HFFc6 (cell line): ENCODE data around the gene DMBX1. TPM values are rescaled to one million over a fixed set of nuclear protein-coding genes. Genes with fewer than 3 reads are reported as not detected.

Experiments
- DNase-seq: peaks from one replicate; pipeline ENCODE4 v3.0.0-alpha.2; 2018
- H3K27ac Mint-ChIP-seq: 2 replicates; pipeline ENCODE4 v1.8.0; 2020; ENCODE audit warnings: mild to moderate bottlenecking, mixed read lengths
- H3K27me3 Mint-ChIP-seq: 2 replicates; pipeline ENCODE4 v1.8.0; 2021; ENCODE audit warnings: mild to moderate bottlenecking, moderate library complexity, mixed read lengths; ENCODE audit not compliant: insufficient read depth
- H3K36me3 Mint-ChIP-seq: 2 replicates; pipeline ENCODE4 v1.8.0; 2021; ENCODE audit warnings: low read depth, mixed read lengths
- H3K4me1 Mint-ChIP-seq: 2 replicates; pipeline ENCODE4 v1.8.0; 2020; ENCODE audit warnings: low read depth, mixed read lengths
- H3K4me3 Mint-ChIP-seq: 2 replicates; pipeline ENCODE4 v1.8.0; 2020; ENCODE audit warnings: mild to moderate bottlenecking, moderate library complexity, mixed read lengths
- H3K9me3 Mint-ChIP-seq: 2 replicates; pipeline ENCODE4 v1.8.0; 2020; ENCODE audit warnings: mild to moderate bottlenecking, mixed read lengths
- total RNA-seq, 6 experiments: library from RNA; stranded (reverse); fragmentation: NEBNext Ultra II Directional; extraction: Animal tissue kit (Norgen Biotek cat#: 25700); gene quantifications; 2 replicates in 1 of 6; 3 replicates in 5 of 6; pipeline ENCODE4 v1.2.3, GENCODE V29; 2021
- TF ChIP-seq, protein P1 (sequence below): fragments of 200-600 bp; sonication (generic); IDR thresholded peaks from 2 replicates; pipeline ENCODE4 v1.5.0; 2021; ENCODE audit warnings: antibody characterized with exemption, mild to moderate bottlenecking

Gene DMBX1
- total RNA-seq, 6 experiments from 2014 or later: not detected

DNA sequence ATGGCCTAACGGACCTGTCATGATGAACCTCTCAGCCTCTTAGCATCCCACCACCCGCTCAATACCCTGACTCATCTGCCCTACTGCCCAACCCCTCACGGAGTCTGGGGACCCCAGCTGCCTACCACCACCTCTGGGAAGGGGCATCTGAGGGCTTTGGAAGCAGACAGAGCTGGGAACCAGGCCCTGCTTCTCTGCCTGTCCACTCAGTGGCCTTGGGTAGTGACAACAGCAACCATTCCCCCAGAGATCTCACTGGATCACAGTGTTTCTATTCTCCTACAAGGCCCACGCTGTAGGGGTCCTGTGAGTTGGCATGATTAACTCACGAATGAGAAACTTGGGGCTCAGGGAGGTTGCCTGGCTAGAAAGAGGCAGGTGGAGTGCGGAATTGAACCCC lies 32.5 kb upstream of the DMBX1 start:
- TF ChIP-seq, protein P1, sequence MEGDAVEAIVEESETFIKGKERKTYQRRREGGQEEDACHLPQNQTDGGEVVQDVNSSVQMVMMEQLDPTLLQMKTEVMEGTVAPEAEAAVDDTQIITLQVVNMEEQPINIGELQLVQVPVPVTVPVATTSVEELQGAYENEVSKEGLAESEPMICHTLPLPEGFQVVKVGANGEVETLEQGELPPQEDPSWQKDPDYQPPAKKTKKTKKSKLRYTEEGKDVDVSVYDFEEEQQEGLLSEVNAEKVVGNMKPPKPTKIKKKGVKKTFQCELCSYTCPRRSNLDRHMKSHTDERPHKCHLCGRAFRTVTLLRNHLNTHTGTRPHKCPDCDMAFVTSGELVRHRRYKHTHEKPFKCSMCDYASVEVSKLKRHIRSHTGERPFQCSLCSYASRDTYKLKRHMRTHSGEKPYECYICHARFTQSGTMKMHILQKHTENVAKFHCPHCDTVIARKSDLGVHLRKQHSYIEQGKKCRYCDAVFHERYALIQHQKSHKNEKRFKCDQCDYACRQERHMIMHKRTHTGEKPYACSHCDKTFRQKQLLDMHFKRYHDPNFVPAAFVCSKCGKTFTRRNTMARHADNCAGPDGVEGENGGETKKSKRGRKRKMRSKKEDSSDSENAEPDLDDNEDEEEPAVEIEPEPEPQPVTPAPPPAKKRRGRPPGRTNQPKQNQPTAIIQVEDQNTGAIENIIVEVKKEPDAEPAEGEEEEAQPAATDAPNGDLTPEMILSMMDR: no peak
- Mint-ChIP-seq H3K4me3 (no peak overlapping the region), H3K27ac (no peak overlapping the region), H3K36me3 (no peaks in the 10 kb centered on the region), H3K27me3 (peaks cover 65% of the 10 kb centered on the region), H3K9me3 (no peaks in the 10 kb centered on the region), H3K4me1 (peaks cover 5% of the 10 kb centered on the region)
- DNase-seq: no peak

DNA sequence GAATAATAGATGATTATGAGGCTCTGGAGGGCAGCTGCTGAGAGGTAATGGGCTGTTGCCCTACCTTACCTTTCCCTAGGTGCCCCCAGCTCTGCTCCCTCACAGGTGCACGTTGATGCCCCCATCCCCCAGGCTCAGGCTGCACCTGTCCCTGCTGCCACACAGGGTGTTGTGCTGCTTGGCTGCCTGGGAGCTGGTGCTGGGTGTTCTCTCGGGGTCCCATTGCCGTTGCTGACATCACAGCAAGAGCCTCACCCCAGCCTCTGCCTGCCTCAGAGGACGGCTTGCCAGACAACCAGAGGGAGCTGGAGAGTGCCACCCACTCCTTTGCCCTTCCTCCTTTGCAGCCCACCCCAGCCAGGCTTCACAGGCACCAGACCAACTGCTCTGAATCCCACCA lies 31.4 kb upstream of the DMBX1 start:
- TF ChIP-seq, protein P1: no peak
- H3K9me3 Mint-ChIP-seq: no peaks in the 10 kb centered on the region
- no peaks in the 10 kb centered on the region for H3K36me3 Mint-ChIP-seq
- no peak overlapping the region for H3K4me3 Mint-ChIP-seq
- DNase-seq: no peak
- H3K27me3 Mint-ChIP-seq: peaks cover 61% of the 10 kb centered on the region
- peaks cover 9% of the 10 kb centered on the region for H3K4me1 Mint-ChIP-seq
- H3K27ac Mint-ChIP-seq: no peak overlapping the region

DNA sequence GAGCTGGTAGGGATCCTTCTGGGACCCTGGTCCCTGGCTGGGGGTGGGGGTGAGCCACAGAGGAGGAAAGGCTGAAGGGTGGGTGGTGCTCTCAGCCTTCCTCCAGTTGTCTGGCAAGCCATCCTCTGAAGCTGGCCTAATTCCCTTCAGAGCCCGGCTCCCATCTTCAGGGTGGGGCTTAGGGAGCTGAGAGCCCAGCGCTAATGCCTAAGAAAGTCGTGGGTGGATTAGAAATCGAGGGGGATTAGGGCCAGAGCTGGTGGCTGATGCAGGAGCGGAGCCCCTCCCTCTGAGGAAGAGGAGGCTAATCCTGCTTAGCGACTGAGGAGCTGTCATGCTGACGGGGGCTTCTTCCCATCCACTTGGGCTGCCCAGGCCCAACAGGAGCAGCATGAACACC lies 30.8 kb upstream of the DMBX1 start:
- Mint-ChIP-seq H3K27me3 (peaks cover 57% of the 10 kb centered on the region), H3K27ac (no peak overlapping the region), H3K4me3 (no peak overlapping the region), H3K36me3 (no peaks in the 10 kb centered on the region), H3K9me3 (no peaks in the 10 kb centered on the region), H3K4me1 (peaks cover 9% of the 10 kb centered on the region)
- TF ChIP-seq, protein P1: no peak
- DNase-seq: no peak

DNA sequence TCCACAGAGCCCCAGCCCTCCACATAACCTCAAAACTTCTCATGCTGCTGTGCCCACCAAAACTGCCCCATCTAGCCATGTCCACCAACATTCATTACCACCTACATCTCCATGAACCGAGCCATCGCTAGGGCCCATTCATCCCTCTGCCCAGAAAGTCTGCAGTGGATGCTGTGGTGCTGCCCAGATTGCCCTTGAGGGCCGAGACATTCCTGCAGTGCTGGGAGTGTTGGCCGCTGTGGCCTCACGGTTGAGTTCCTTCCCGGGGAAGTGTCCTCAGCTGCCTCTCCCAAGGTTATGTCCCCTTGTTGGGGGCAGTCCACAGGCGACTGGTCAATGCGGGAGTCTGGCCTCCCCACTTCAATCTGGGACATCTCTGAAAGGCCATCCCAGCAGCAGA lies 30.3 kb upstream of the DMBX1 start:
- Mint-ChIP-seq H3K4me1 (peaks cover 9% of the 10 kb centered on the region), H3K4me3 (no peak overlapping the region), H3K36me3 (no peaks in the 10 kb centered on the region), H3K27ac (no peak overlapping the region), H3K9me3 (no peaks in the 10 kb centered on the region), H3K27me3 (peaks cover 54% of the 10 kb centered on the region)
- TF ChIP-seq, protein P1: no peak
- DNase-seq: no peak

DNA sequence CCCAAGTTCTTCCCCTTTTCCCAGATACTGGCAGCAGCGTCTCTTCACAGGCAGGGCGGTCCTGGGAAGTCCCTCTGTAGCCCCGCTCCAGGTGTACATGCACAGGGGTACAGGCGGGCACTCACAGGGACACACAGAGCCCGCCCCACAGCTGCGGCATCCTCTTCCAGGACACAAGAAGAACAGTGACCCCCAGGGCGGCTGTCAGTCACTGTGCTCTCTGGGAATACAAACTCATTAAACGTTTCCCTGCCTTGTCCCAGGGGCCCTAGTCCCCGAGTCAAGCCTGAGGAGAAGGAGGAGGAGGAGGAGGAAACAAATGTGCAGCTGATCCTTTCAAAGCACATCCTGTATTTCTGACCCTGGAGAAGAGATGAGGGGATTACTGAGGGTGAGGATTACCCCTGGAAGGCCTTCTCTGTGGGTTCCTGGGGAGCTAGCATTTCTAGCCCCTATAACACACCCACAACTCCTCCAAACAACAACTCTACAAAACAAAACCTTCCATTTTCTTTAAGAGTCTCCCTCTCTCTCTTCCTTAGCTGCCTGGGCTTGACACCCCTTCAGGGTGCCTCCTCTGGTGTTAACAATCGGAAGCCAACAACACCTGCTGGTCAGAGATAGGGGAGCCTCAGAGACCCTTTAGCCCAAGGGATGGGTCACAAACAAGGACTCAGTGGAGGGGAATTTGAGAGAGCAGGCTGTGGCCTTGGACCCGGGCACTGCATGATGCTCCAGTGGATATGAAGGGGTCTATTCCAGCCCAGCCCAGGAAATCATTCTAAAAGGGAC lies 28.4 kb upstream of the DMBX1 start:
- Mint-ChIP-seq H3K27ac (no peak overlapping the region), H3K27me3 (peaks cover 51% of the 10 kb centered on the region), H3K4me3 (no peak overlapping the region), H3K4me1 (peaks cover 9% of the 10 kb centered on the region), H3K9me3 (no peaks in the 10 kb centered on the region), H3K36me3 (no peaks in the 10 kb centered on the region)
- TF ChIP-seq, protein P1: no peak
- DNase-seq: no peak
